ENCODE measurements around the gene VTI1A.

The VTI1A gene

GRCh38 chr10:112817981-112818777, 371.2 kb downstream of the VTI1A start:
- DNase-seq, result no peak

- DNase-seq, result no peak
These were observed 372.2 kb downstream of the VTI1A start for GRCh38 chr10:112819231-112819630.

GRCh38 chr10:112820320-112820719, 373.3 kb downstream of the VTI1A start:
- no peak for DNase-seq

GRCh38 chr10:112821038-112821437, 374.0 kb downstream of the VTI1A start:
- no peak for DNase-seq

- DNase-seq, result no peak
These were observed 374.6 kb downstream of the VTI1A start for GRCh38 chr10:112821663-112822062.

GRCh38 chr10:112823007-112823406, 376.0 kb downstream of the VTI1A start:
- no peak for DNase-seq

GRCh38 chr10:112823604-112824003, 376.6 kb downstream of the VTI1A start:
- DNase-seq, result no peak

- no peak for DNase-seq
These were observed 379.1 kb downstream of the VTI1A start for GRCh38 chr10:112826018-112826697.

- no peak for DNase-seq
These were observed 380.1 kb downstream of the VTI1A start for GRCh38 chr10:112827086-112827485.

- DNase-seq, result no peak
These were observed 380.9 kb downstream of the VTI1A start for GRCh38 chr10:112827951-112828350.

GRCh38 chr10:112831859-112832258, 384.8 kb downstream of the VTI1A start:
- DNase-seq, result no peak

- no peak for DNase-seq
These were observed 385.4 kb downstream of the VTI1A start for GRCh38 chr10:112832361-112832878.

- DNase-seq, result no peak
These were observed 385.9 kb downstream of the VTI1A start for GRCh38 chr10:112832959-112833358.

- DNase-seq, result no peak
These were observed 387.8 kb downstream of the VTI1A start for GRCh38 chr10:112834751-112835181.

GRCh38 chr10:112835217-112835715, 388.3 kb downstream of the VTI1A start:
- DNase-seq, result no peak

GRCh38 chr10:112835944-112836451, 389.0 kb downstream of the VTI1A start:
- DNase-seq, result no peak

GRCh38 chr10:112838784-112839481, 391.9 kb downstream of the VTI1A start:
- no peak for DNase-seq

- no peak for DNase-seq
These were observed 393.1 kb downstream of the VTI1A start for GRCh38 chr10:112839928-112840654.

GRCh38 chr10:112841549-112841948, 394.5 kb downstream of the VTI1A start:
- no peak for DNase-seq

- no peak for DNase-seq
These were observed 395.9 kb downstream of the VTI1A start for GRCh38 chr10:112842832-112843360.

- DNase-seq, result no peak
These were observed 396.6 kb downstream of the VTI1A start for GRCh38 chr10:112843623-112844022.
